HEK293T (cell line): Measurements from ENCODE around the gene RAD51C.
"Not testable (repeated sequence)": the region's sequence is repeated elsewhere in the genome, so short reads cannot be mapped to it uniquely, and the experiment has no call there.

Experiments
- ARNT ChIP-seq: fragments of 450-650 bp; IDR thresholded peaks from 2 replicates; pipeline ENCODE4 v1.6.1; 2017; ENCODE audit warnings: mild to moderate bottlenecking
- BHLHE40 ChIP-seq: fragments of 450-650 bp; IDR thresholded peaks from 2 replicates; pipeline ENCODE4 v1.6.1; 2016; ENCODE audit warnings: mild to moderate bottlenecking, moderate library complexity, borderline replicate concordance
- CTBP1 ChIP-seq: fragments of 450-650 bp; IDR thresholded peaks from 2 replicates; pipeline ENCODE4 v1.6.1; 2016; ENCODE audit warnings: borderline replicate concordance
- FOXM1 ChIP-seq: fragments of 450-650 bp; IDR thresholded peaks from 2 replicates; pipeline ENCODE4 v1.6.1; 2017; ENCODE audit warnings: mild to moderate bottlenecking, borderline replicate concordance
- L3MBTL2 ChIP-seq: fragments of 450-650 bp; conservative IDR thresholded peaks from 2 replicates; pipeline ENCODE4 v1.6.1; 2016; ENCODE audit warnings: mild to moderate bottlenecking
- NFRKB ChIP-seq: fragments of 450-650 bp; IDR thresholded peaks from 2 replicates; pipeline ENCODE4 v1.6.1; 2016; ENCODE audit warnings: mild to moderate bottlenecking, moderate library complexity
- PKNOX1 ChIP-seq: fragments of 450-650 bp; IDR thresholded peaks from 2 replicates; pipeline ENCODE4 v1.6.1; 2016
- SP1 ChIP-seq: fragments of 450-650 bp; IDR thresholded peaks from 2 replicates; pipeline ENCODE4 v1.6.1; 2017
- SUZ12 ChIP-seq: fragments of 450-650 bp; IDR thresholded peaks from 2 replicates; pipeline ENCODE4 v1.6.1; 2016; ENCODE audit warnings: mild to moderate bottlenecking
- TARDBP ChIP-seq: fragments of 450-650 bp; IDR thresholded peaks from 2 replicates; pipeline ENCODE4 v1.6.1; 2016
- ZNF384 ChIP-seq: fragments of 450-650 bp; IDR thresholded peaks from 2 replicates; pipeline ENCODE4 v1.6.1; 2016

GRCh38 chr17:58657962-58658803 lies 34.2 kb upstream of the RAD51C start:
- not testable (repeated sequence) for TF ChIP-seq ZNF384, NFRKB, TARDBP, FOXM1, SUZ12, CTBP1, ARNT, L3MBTL2, BHLHE40, PKNOX1, SP1
